ENCODE results near the gene PCARE.

The PCARE gene

DNA sequence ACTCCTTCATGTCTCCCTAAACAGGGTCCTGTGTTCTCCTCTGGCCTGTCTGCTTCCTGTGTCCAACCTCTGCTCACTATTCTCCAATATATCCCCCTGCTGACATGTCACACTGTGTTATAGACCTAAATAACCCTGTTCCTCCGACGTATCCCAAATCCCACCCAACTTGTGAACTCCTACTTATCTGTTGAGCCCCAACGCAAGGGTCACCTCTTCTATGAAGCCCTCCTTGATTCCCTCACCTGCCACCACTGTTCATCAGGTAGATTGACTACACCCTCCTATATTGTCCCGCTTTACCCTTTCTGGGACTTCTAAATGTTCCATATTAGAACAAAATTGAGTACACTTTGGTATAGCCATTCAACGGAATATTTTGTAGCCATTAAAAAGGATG is 42.1 kb downstream of the PCARE start:
- no peak for FAIRE-seq

DNA sequence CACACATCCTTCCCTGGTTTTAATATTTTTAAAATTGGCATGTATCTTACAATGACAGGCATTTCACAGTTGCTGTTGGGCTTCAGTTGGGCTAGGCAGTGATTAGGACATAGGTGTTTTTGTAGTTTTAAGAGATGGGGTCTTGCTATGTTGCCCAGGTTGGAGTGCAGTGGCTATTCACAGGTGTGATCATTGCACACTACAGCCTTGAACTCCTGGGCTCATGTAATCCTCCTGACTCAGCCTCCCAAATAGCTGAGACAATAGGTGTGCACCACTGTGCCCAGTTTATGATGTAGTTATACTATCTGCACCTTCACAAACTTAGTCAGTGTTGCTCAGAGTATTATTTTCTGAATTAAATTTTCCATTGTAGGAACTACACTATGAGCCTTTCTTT is 43.3 kb downstream of the PCARE start:
- no peak for FAIRE-seq

DNA sequence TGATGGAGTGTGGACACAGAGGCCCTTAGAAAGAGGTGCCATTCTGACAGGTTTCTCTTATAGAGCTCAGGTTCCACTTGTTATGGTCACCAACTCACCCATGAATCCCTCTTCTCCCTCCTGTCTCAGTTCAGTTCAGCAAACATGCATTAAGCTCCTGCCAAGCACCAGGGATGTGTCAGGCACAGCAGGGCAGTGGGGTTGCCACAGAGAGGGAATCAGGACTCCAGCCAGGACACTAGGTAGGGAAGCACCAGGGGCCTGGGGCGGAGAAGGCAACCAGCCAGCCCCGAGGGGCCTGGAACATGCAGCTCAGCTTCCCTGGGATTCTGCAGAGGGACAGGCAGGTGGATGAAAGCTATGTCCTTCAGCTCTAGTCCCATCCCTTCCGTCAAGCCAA is 48.6 kb downstream of the PCARE start:
- FAIRE-seq: no peak

DNA sequence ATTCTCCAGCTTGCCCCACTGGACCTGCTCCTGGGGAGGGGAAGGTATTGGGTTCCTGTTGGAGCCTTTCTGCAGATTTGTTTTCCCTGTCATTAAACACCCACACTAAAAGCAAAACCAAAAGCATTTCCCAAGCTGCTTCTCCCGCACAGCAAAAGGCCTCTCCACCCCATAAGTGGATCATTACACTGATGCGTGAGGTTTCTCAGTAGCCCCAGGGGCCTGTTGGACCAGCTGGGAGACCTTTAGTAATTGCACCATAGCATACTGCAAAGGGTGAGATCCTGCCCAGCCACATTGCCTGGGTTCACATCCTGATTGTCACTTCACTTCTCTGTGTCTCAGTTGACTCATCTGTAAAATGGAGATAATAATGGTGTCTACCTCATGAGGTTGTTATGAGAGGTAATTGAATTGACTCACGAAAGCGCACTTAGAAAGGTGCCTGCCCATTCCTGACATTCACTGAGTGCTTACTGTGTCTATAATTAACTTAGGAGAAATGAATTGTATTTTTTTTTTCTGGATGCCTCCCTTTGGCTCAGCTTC is 49.4 kb downstream of the PCARE start:
- no peak for FAIRE-seq

DNA sequence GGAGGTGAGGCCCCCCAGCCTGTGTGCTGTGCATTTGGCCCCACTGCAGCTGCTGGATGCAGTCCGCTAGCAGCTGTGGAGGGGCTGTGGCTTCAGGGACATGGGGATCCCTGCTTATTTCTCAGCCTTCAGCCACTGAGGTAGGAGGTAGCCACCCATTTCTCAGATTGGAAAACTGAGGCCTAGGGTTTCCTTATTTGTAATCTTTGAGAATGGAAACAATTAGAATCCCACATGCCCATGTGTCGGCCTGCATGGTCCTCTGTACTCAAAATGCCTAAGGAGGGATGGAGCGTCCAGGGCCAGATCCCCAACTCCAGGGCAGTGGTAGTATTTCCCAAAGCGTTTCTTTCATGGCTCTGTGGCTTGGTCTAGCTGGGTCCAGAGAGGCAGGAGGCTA is 51.1 kb downstream of the PCARE start:
- FAIRE-seq: no peak

DNA sequence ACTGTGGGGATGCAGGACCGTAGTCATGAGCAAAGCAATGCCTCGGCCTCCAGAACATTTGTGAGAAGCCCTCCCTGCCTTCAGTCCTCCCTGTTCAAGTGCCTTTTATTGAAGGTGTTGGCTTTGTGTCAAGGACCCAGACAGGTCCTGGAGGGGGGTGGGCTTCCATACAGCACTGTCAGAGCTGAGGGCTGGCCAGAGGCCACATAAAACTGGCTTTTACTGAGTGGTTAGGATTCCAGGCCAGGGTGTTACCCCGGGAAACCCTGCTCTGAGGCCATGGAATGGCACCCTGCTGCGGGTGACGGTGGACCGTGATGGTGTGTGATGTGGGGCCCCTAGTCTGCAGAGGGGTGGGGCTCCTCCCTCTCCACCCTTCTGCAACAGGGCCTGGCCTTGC is 51.6 kb downstream of the PCARE start:
- FAIRE-seq: no peak

DNA sequence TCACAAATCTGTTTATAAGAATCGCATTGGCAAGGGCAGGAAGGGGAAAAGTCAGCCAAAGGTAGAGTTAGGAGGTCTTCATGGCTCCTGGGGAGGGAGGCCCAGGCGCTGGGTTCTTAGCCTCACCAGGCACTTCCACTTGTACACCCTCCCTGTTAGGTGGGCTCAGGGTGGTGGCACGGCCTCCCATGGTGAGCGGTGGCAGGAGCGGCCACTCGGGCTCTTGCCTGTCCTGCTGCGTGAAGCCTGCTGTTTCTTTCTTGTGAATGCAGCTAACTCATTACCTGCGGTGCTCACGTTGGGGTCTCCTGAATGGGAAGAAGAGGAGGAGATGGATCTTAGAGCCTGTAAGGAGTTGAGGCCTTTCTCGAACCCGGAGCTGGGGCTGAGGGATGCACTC is 52.4 kb downstream of the PCARE start:
- no peak for FAIRE-seq

DNA sequence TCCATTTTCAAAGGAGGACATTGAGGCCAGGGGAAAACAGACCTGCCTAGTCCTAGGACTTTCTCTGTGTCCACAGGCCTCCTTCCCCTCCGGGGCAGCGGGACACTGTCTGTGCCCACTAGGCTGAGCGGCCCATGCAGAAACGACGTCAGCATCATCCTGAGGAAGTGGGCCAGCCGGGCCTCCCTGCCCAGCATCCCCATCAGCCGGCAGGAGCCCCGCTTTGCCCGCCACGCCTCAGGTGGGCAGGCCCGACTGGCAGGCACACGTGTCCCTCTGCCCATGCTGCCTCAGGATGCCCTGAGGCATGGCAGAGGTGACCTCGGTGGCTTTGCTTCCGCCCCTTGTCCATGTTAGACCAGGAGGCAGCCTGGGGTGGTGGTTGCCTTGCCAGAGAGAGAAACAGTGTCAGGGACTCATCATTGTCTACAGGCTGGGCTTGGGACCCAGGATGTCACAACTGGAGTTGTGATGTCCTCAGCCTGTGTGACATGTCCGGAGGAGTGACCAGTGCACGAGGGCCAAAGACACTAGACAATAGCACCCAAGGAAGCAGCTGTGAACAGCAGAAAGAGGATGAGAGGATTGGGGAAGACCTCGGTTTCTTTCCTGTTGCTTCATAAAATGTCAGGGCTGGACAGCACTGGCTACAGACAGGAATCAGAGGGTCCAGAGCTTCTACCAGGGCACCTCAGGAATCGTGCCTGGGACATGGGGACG is 56.4 kb downstream of the PCARE start:
- FAIRE-seq: no peak

DNA sequence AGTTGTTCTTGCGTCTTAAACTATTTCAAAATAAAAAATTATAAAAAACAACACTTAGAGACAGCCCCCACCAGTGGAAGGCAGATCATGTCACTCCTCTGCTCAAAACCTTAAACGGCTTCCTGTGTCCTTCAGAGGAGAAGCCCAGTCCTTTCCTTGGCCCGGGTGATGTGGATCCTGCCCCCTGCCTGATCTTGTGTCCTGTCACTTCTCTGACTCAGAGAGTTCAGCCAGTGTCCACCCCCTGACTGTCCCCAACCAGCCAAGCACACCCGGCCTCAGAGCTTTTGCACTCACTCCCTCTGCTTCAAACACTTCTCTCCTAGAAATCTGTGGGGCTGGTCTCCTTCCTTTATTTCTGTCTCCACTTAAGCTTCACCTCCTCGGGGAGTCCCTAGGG is 57.8 kb downstream of the PCARE start:
- FAIRE-seq: no peak

DNA sequence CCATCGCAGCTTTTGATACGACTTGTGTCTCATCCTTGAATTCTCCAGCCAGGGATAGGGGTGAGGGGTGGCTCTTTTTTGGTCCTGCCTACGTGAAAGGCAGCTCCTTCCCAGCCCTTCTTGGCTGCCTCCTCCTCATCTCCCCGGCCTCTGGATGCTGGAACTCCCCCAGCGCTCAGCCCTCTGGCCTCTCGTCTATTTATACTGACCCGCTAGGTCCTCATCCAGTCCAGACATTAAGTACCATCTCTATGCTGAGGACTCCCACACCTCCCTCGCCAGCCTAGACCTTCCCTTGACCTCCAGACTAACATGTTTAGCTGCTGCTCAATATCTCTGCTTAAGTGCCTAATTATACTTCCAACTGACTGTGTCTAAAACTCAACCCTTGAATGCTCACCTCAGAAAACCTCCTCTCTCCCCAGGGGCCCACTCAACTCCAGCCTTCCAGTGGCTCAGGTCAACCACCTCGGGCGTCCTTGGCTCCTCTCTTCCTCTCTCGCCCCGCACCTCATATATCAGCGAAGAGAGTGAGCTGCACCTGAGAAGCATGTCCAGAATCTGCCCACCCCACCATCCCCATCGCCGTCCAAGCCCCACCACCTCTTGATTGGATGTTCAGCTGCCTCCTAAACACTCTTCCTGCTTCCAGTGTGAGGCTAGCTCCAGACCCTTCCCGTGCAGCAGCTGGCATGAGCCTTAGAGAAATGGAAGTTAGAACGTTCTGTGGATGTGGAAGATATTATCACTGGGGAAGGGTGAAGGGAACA is 58.4 kb downstream of the PCARE start:
- FAIRE-seq: no peak

DNA sequence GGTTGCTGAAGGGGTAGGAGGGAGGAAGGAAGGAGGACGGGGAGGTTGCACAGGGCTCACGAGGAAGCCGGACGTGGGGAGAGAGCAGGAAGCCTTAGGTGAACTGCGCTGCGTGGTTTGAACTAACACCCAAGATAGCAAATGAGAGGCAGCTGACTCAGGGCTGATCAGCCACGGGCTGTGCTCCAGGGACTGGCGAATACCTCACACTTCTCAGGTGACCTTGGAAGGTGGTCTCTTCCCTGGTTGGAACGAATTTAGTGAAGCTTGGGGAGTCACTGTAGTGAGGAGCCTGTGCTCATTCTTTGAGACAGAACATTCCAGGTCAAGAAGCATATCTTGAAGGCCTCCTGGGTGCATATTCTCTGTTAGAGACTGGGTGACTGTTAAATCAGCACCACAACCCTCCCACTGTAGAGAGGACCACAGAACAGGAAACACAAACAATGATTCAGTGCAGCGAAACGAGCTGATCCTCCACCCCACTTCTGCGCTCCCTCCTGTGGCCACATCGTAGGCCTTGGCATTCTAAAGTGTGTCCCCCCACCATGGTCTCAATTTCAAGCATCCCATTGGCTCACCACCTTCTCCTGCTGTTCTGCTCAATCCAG is 59.4 kb downstream of the PCARE start:
- no peak for FAIRE-seq

DNA sequence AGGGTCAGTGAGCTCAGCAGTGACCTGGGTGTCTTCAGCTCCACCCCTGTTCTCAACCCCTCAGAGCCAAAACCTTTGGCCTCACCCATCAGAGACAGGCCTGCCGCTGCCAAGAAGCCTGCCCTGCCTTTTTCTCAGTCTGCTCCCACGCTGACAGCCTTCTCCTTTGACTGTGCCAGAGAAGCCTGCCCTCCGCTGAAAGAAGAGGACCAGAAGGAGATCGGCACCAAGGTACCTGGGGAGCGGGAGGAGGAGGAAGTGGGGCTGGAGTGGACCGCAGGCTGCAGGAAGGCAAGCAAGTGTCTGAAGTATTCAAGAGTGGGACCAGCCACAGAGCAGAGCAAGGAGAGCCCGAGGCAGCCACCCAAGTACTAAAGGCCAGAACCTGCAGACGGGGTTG is 60.0 kb downstream of the PCARE start:
- no peak for FAIRE-seq

DNA sequence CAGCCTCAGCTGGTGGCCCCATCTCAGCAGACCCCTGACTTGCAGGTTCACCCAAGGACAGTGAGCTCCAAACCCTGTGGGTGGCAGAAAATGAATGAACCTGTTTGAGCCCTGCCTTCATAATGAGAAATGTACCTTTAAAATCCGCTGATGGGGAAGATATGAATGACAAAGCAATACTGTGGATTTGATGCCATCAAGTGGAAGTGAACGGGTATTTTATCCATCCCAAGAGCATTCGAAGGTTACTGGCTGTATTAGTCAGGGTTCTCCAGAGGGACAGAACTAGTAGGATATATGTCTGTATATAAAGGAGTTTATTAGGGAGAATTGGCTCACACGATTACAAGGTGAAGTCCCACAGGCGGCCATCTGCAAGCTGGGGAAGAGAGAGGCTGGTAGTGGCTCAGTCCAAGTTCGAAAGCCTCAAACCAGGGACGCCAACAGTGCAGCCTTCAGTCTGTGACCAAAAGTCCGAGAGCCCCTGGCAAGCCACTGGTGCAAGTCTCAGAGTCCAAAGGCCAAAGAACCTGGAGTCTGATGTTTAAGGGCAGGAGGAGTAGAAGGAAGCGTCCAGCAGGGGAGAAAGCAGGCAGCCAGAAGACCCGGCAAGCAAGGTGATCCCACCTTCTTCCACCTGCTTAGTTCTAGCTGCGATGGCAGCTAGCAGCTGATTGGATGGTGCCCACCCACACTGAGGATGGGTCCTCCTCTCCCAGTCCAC is 61.1 kb downstream of the PCARE start:
- FAIRE-seq: no peak

DNA sequence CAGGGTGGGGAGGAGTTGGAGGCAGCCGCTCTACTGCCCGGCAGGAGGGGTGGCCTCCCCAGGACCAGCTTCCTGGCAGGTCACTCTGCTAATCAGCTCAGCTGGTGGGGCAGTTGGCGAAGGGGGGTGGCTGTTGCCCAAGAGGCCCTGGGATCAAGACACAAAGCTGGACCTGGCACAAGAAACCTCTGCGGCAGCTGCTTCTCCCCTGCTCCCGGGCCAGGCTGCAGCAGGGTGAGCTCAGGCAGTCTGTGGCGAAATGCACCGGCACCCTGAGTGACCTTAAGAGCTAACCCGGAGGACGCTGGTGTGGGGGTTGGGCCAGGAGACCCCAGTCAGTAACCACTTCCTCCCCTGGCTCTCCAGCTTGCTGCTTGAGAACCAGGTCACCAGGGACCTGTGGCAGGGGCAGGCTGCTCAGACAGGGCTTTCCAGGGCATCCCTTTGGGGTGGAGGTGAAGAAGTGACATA is 62.1 kb downstream of the PCARE start:
- no peak for FAIRE-seq

Data from G401.6 (cell line).